ENCODE measurements around the gene CER1. TPM values are rescaled to one million over a fixed set of nuclear protein-coding genes. Genes with fewer than 3 reads are reported as not detected.

CER1 gene
- total and polyA plus RNA-seq, 2 of the 4 experiments (the other 2 are of a cell fraction): not detected

GRCh38 chr9:14719231-14719923 is 3.2 kb downstream of the CER1 start:
- H3K79me1 ChIP-seq (ENCODE audit: low read depth in 1 of 2, low read length in 2 of 2): no peaks in the 10 kb centered on the region
- no peaks in the 10 kb centered on the region for H4K20me1 ChIP-seq (ENCODE audit: insufficient read depth, low read length)
- H2AK9ac ChIP-seq (replicated peaks; ENCODE audit: low read depth, low read length, poor library complexity): no peak overlapping the region
- no peak for DNase-seq
- H3K14ac ChIP-seq (replicated peaks; ENCODE audit: low read depth, low read length): no peak overlapping the region
- CTCF ChIA-PET: no interaction called here
- WGBS, 2 experiments (ENCODE audit: extremely low coverage in 2 of 2, insufficient read length in 1 of 2): no CpG with 5 or more reads among the region's 8 CpGs
- no peak overlapping the region for H2AK5ac ChIP-seq (ENCODE audit: low read depth, low read length)
- dilution Hi-C loops (cut with HindIII; ENCODE audit: low sequenced_read_pairs, unreplicated experiment) (no loop called here), intact Hi-C loops (cut with micrococcal nuclease) (no loop called here), in situ Hi-C loops (cut with MboI; ENCODE audit: low sequenced_read_pairs) (no loop called here)
- no TSS peak for BruUV-seq (replicated peaks)
- no peak overlapping the region for H2BK120ac ChIP-seq (ENCODE audit: low read depth, low read length)
- H3K9me1 ChIP-seq (ENCODE audit: insufficient read depth, low read length): no peaks in the 10 kb centered on the region
- no peaks in the 10 kb centered on the region for H3K9me3 ChIP-seq (ENCODE audit: control insufficient read depth, insufficient read depth, low read length)
- no peak overlapping the region for H4K8ac ChIP-seq (ENCODE audit: low read depth in 2 of 2, low read length in 2 of 2)
- H3K4ac ChIP-seq (ENCODE audit: low read depth, low read length): no peak overlapping the region
- no peak overlapping the region for H3K4me3 ChIP-seq (ENCODE audit: insufficient read depth, low read depth, low read length)
- TF ChIP-seq USF2 (IDR thresholded peaks at IDR 0.05; ENCODE audit: low read depth, low read length) (no peak), CHD1 (IDR thresholded peaks at IDR 0.05; ENCODE audit: low read depth, low read length) (no peak), BHLHE40 (IDR thresholded peaks at IDR 0.05; ENCODE audit: low read depth, low read length) (no peak), RCOR1 (IDR thresholded peaks at IDR 0.05; ENCODE audit: insufficient replicate concordance, low read length) (no peak), SMC3 (IDR thresholded peaks at IDR 0.05; ENCODE audit: low read depth, low read length) (no peak), ELK1 (IDR thresholded peaks at IDR 0.05; ENCODE audit: borderline replicate concordance, low read depth, low read length) (no peak), CTCF (conservative IDR thresholded peaks at IDR 0.05; ENCODE audit: low read depth, low read length) (no peak)
- H3K23ac ChIP-seq (ENCODE audit: low read depth, low read length): no peak overlapping the region
- H3K18ac ChIP-seq (ENCODE audit: low read depth, low read length): no peak overlapping the region
- no peak overlapping the region for H2BK20ac ChIP-seq (ENCODE audit: low read depth, low read length)
- H3K4me1 ChIP-seq (ENCODE audit: control insufficient read depth, insufficient read depth, low read length): no peaks in the 10 kb centered on the region
- no peak overlapping the region for H3K9ac ChIP-seq (ENCODE audit: low read depth, low read length)
- ATAC-seq (ENCODE audit: low read depth): no peak
- no peaks in the 10 kb centered on the region for H3K36me3 ChIP-seq (ENCODE audit: control insufficient read depth, insufficient read depth, low read length)
- no peak overlapping the region for H3K56ac ChIP-seq (ENCODE audit: extremely low read depth, insufficient read depth, low read length)
- H3K27ac ChIP-seq (ENCODE audit: insufficient read depth, low read length): no peak overlapping the region
- H2BK15ac ChIP-seq (ENCODE audit: low read depth, low read length): no peak overlapping the region
- no peak overlapping the region for H2AFZ ChIP-seq (replicated peaks; ENCODE audit: low read length, poor library complexity)
- H4K5ac ChIP-seq (ENCODE audit: low read depth, low read length): no peak overlapping the region
- POLR2A ChIA-PET (ENCODE audit: unreplicated experiment): no interaction called here
- peaks cover 2% of the 10 kb centered on the region; the same call in 1 of the 2 replicates for H3K27me3 ChIP-seq (ENCODE audit: control insufficient read depth, insufficient read depth, low read length)
- no peak overlapping the region for H3K4me2 ChIP-seq (ENCODE audit: low read depth, low read length)
- no peak overlapping the region for H4K91ac ChIP-seq (ENCODE audit: insufficient read depth, low read depth, low read length)
- H2BK5ac ChIP-seq (ENCODE audit: low read depth, low read length, poor library complexity, severe bottlenecking): no peak overlapping the region

All from IMR-90 (cell line).